HepG2 (cell line): ENCODE data around the gene VTI1B. TPM values are rescaled to one million over a fixed set of nuclear protein-coding genes. Genes with fewer than 3 reads are reported as not detected.
A peak's percentile ranks its signal among the peaks of the same experiment; 100 is the strongest.

ENCODE experiments used
- HNRNPH1 ChIP-seq: fragments of 200-400 bp; formaldehyde crosslinking; optimal IDR thresholded peaks from 2 replicates; pipeline ENCODE3; 2017; ENCODE audit warnings: mild to moderate bottlenecking, low read depth, low read length
- HNRNPL ChIP-seq: fragments of 200-400 bp; formaldehyde crosslinking; IDR thresholded peaks from 2 replicates; pipeline ENCODE4 v1.6.1; 2017; ENCODE audit warnings: mild to moderate bottlenecking, low read depth, low read length
- NAIF1 ChIP-seq: sonication (generic); formaldehyde crosslinking; IDR thresholded peaks from 2 replicates; pipeline ENCODE4 v1.5.0; 2020; ENCODE audit warnings: mild to moderate bottlenecking, missing genetic modification reagents, borderline replicate concordance
- SETDB1 ChIP-seq: sonication (generic); formaldehyde crosslinking; IDR thresholded peaks from 2 replicates; pipeline ENCODE4 v1.5.1; 2020; ENCODE audit warnings: missing genetic modification reagents, mild to moderate bottlenecking, borderline replicate concordance
- SIX4 ChIP-seq: sonication (generic); formaldehyde crosslinking; IDR thresholded peaks from 2 replicates; pipeline ENCODE4 v1.4.0; 2020; ENCODE audit warnings: missing genetic modification reagents
- SRSF1 ChIP-seq: fragments of 200-400 bp; formaldehyde crosslinking; optimal IDR thresholded peaks from 2 replicates; pipeline ENCODE3; 2017; ENCODE audit warnings: mild to moderate bottlenecking, low read depth, low read length, moderate library complexity
- STAG1 ChIP-seq: sonication (generic); formaldehyde crosslinking; IDR thresholded peaks from 2 replicates; pipeline ENCODE4 v1.4.0; 2020; ENCODE audit warnings: missing genetic modification reagents
- XRCC5 ChIP-seq: fragments of 200-400 bp; formaldehyde crosslinking; optimal IDR thresholded peaks from 2 replicates; pipeline ENCODE3; 2017; ENCODE audit warnings: mild to moderate bottlenecking, low read length
- YY1 ChIP-seq: IDR thresholded peaks from 2 replicates; pipeline ENCODE4 v1.6.1; 2011; ENCODE audit warnings: low read length, low read depth, moderate library complexity, mild to moderate bottlenecking; ENCODE audit not compliant: insufficient read depth, insufficient replicate concordance
- ZFP36L1 ChIP-seq: sonication (generic); formaldehyde crosslinking; IDR thresholded peaks from 2 replicates; pipeline ENCODE4 v1.8.0; 2022; ENCODE audit warnings: mild to moderate bottlenecking, missing genetic modification reagents, moderate library complexity
- ZFP62 ChIP-seq: sonication (generic); formaldehyde crosslinking; IDR thresholded peaks from 2 replicates; pipeline ENCODE4 v1.4.0; 2020; ENCODE audit warnings: missing genetic modification reagents
- ZNF451 ChIP-seq: sonication (generic); formaldehyde crosslinking; IDR thresholded peaks from 2 replicates; pipeline ENCODE4 v1.5.0; 2020; ENCODE audit warnings: mild to moderate bottlenecking, missing genetic modification reagents
- ZNF629 ChIP-seq: sonication (generic); formaldehyde crosslinking; conservative IDR thresholded peaks from 2 replicates; pipeline ENCODE4 v1.5.0; 2020; ENCODE audit warnings: missing genetic modification reagents
- ZNF841 ChIP-seq: sonication (generic); formaldehyde crosslinking; IDR thresholded peaks from 2 replicates; pipeline ENCODE4 v1.8.1; 2023; ENCODE audit warnings: missing genetic modification reagents, borderline replicate concordance
- ZNF891 ChIP-seq: sonication (generic); formaldehyde crosslinking; IDR thresholded peaks from 2 replicates; pipeline ENCODE4 v1.5.0; 2020; ENCODE audit warnings: mild to moderate bottlenecking, missing genetic modification reagents
- polyA plus RNA-seq, 8 experiments: library from polyadenylated mRNA; depleted of rRNA in 3 of 8; stranded (reverse) in 7 of 8; unstranded in 1 of 8; fragments of >200 nt; fragmentation: Illumina TruSeq in 4 of 8; extraction: Trizol in 4 of 8; gene quantifications; 2 replicates each; pipeline versions ENCODE4 v1.2.1 to v1.2.3, GENCODE V29; 2011 to 2016; ENCODE audit warnings: low read depth in 4 of 8, missing spikeins in 1 of 8, mixed read lengths in 1 of 8; ENCODE audit not compliant: insufficient read depth in 1 of 8
- total RNA-seq, 5 experiments: library from RNA; depleted of rRNA; stranded (reverse); fragments of >200 nt; fragmentation: Illumina TruSeq; extraction: Trizol; gene quantifications; 2 replicates each; pipeline ENCODE4 v1.2.3, GENCODE V29; 2016; ENCODE audit warnings: low read depth in 1 of 5
- TF ChIP-seq, protein P1 (sequence below): sonication (generic); formaldehyde crosslinking; IDR thresholded peaks from 2 replicates; pipeline ENCODE4 v1.5.0; 2020; ENCODE audit warnings: mild to moderate bottlenecking, missing genetic modification reagents
- TF ChIP-seq, protein P2 (sequence below): sonication (generic); formaldehyde crosslinking; IDR thresholded peaks from 2 replicates; pipeline ENCODE4 v1.8.0; 2023; ENCODE audit warnings: mild to moderate bottlenecking, missing genetic modification reagents
- TF ChIP-seq, protein P3 (sequence below): sonication (generic); formaldehyde crosslinking; IDR thresholded peaks from 2 replicates; pipeline ENCODE4 v1.8.0; 2022; ENCODE audit warnings: missing genetic modification reagents, mild to moderate bottlenecking, moderate library complexity, borderline replicate concordance
- TF ChIP-seq, protein P4 (sequence below): sonication (generic); formaldehyde crosslinking; IDR thresholded peaks from 2 replicates; pipeline ENCODE4 v1.4.0; 2020; ENCODE audit warnings: missing genetic modification reagents, borderline replicate concordance
- TF ChIP-seq, protein P5 (sequence below): sonication (generic); formaldehyde crosslinking; IDR thresholded peaks from 2 replicates; pipeline ENCODE4 v1.5.1; 2020; ENCODE audit warnings: mild to moderate bottlenecking, missing genetic modification reagents, moderate library complexity

VTI1B gene
- total and polyA plus RNA-seq, 2 of the 13 experiments (the other 11 are each of a cell fraction or from before 2014, with no cell fraction given), result 39.0 to 103 TPM

DNA sequence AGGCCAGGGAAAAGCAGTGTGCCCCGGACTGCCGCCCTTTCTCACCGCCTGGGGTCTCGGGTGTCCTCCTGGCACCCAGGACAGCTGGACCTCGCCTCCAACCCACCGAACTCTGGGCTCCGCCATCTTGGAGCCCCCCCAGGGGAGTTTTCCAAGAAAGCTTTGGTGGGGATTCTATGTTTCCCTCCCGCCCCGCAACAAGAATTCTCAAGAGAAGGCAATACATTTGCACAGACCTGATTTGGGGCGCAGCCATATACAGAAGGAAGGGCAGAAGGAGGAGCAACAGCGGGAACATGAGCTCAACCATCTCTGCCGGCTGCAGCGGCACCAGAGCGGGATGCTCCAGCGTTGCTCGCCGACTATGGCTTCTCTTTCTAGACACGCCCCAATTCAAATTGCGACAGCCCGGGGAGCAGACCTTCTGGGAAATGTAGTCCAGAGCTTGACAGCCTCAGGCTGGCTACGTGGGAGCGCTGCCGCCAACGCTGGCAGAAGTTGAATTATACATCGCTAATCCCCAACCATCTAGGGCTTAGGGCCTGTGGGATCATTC lies 21.0 kb upstream of the VTI1B start, which contains the start of gene RDH11 (continued):
- TF ChIP-seq SETDB1 (CRISPR knock-in tag) (no peak), ZNF891 (CRISPR knock-in tag) (peak; percentile 78), YY1 (peak; percentile 86), ZNF841 (CRISPR knock-in tag) (no peak), STAG1 (CRISPR knock-in tag) (no peak), ZNF451 (CRISPR knock-in tag) (no peak), NAIF1 (CRISPR knock-in tag) (no peak), SIX4 (CRISPR knock-in tag) (no peak), ZFP36L1 (CRISPR knock-in tag) (peak; percentile 60; the same call in 1 of the 2 replicates), ZFP62 (CRISPR knock-in tag) (no peak), HNRNPL (no peak), HNRNPH1 (no peak), XRCC5 (no peak), ZNF629 (CRISPR knock-in tag) (no peak), SRSF1 (no peak)
- TF ChIP-seq, protein P1, sequence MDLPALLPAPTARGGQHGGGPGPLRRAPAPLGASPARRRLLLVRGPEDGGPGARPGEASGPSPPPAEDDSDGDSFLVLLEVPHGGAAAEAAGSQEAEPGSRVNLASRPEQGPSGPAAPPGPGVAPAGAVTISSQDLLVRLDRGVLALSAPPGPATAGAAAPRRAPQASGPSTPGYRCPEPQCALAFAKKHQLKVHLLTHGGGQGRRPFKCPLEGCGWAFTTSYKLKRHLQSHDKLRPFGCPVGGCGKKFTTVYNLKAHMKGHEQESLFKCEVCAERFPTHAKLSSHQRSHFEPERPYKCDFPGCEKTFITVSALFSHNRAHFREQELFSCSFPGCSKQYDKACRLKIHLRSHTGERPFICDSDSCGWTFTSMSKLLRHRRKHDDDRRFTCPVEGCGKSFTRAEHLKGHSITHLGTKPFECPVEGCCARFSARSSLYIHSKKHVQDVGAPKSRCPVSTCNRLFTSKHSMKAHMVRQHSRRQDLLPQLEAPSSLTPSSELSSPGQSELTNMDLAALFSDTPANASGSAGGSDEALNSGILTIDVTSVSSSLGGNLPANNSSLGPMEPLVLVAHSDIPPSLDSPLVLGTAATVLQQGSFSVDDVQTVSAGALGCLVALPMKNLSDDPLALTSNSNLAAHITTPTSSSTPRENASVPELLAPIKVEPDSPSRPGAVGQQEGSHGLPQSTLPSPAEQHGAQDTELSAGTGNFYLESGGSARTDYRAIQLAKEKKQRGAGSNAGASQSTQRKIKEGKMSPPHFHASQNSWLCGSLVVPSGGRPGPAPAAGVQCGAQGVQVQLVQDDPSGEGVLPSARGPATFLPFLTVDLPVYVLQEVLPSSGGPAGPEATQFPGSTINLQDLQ (CRISPR knock-in tag), result no peak
- TF ChIP-seq, protein P2, sequence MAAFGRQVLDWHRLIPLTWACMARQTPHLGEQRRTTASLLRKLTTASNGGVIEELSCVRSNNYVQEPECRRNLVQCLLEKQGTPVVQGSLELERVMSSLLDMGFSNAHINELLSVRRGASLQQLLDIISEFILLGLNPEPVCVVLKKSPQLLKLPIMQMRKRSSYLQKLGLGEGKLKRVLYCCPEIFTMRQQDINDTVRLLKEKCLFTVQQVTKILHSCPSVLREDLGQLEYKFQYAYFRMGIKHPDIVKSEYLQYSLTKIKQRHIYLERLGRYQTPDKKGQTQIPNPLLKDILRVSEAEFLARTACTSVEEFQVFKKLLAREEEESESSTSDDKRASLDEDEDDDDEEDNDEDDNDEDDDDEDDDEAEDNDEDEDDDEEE (CRISPR knock-in tag), result no peak
- TF ChIP-seq, protein P3, sequence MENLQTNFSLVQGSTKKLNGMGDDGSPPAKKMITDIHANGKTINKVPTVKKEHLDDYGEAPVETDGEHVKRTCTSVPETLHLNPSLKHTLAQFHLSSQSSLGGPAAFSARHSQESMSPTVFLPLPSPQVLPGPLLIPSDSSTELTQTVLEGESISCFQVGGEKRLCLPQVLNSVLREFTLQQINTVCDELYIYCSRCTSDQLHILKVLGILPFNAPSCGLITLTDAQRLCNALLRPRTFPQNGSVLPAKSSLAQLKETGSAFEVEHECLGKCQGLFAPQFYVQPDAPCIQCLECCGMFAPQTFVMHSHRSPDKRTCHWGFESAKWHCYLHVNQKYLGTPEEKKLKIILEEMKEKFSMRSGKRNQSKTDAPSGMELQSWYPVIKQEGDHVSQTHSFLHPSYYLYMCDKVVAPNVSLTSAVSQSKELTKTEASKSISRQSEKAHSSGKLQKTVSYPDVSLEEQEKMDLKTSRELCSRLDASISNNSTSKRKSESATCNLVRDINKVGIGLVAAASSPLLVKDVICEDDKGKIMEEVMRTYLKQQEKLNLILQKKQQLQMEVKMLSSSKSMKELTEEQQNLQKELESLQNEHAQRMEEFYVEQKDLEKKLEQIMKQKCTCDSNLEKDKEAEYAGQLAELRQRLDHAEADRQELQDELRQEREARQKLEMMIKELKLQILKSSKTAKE (CRISPR knock-in tag), result no peak
- TF ChIP-seq, protein P4, sequence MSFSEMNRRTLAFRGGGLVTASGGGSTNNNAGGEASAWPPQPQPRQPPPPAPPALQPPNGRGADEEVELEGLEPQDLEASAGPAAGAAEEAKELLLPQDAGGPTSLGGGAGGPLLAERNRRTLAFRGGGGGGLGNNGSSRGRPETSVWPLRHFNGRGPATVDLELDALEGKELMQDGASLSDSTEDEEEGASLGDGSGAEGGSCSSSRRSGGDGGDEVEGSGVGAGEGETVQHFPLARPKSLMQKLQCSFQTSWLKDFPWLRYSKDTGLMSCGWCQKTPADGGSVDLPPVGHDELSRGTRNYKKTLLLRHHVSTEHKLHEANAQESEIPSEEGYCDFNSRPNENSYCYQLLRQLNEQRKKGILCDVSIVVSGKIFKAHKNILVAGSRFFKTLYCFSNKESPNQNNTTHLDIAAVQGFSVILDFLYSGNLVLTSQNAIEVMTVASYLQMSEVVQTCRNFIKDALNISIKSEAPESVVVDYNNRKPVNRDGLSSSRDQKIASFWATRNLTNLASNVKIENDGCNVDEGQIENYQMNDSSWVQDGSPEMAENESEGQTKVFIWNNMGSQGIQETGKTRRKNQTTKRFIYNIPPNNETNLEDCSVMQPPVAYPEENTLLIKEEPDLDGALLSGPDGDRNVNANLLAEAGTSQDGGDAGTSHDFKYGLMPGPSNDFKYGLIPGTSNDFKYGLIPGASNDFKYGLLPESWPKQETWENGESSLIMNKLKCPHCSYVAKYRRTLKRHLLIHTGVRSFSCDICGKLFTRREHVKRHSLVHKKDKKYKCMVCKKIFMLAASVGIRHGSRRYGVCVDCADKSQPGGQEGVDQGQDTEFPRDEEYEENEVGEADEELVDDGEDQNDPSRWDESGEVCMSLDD, result no peak
- TF ChIP-seq, protein P5, sequence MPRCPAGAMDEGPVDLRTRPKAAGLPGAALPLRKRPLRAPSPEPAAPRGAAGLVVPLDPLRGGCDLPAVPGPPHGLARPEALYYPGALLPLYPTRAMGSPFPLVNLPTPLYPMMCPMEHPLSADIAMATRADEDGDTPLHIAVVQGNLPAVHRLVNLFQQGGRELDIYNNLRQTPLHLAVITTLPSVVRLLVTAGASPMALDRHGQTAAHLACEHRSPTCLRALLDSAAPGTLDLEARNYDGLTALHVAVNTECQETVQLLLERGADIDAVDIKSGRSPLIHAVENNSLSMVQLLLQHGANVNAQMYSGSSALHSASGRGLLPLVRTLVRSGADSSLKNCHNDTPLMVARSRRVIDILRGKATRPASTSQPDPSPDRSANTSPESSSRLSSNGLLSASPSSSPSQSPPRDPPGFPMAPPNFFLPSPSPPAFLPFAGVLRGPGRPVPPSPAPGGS (CRISPR knock-in tag), result 0 out of 2 replicates have a peak, but pooled peaks have one; percentile 24
